Activated CD4-positive, alpha-beta T cell treated with anti-CD3 and anti-CD28 coated beads, Interleukin-2, Interleukin-6, amounts not matched to agents 100 ng/mL and 50 ng/mL, durations not matched to agents 16 hours and 8 hours (primary cell): ENCODE data around the gene TRIM43B.
"Not testable (repeated sequence)": the region's sequence is repeated elsewhere in the genome, so short reads cannot be mapped to it uniquely, and the experiment has no call there.

Experiments
- DNase-seq: peaks from one replicate; pipeline ENCODE4 v3.0.0-alpha.2; 2020

Gene TRIM43B

DNA sequence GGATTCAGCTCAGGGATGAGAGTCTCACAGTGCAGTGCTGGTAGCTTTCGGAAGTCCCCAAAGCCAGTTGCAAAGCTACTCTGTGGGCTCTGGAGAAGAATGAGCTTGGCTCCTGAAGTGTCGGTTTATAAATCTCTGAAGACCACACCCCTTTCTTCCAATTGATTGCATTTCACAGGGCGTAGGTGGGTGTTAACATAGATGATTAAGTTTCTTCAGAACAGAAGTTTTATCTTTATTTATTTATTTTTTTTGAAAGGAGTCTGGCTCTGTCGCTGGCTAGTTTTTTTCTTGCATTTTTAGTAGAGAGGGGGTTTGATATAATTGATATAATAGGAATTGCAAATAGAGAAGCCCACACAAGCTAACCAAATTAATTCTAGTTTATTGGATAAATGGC lies at the start of gene TRIM43B:
Gene TRIM43B, minus strand, starts transcription at position 101 of the 400 bp plus-strand sequence. CDS start 2,040 bp downstream, outside the sequence.
- DNase-seq = not testable (repeated sequence)

DNA sequence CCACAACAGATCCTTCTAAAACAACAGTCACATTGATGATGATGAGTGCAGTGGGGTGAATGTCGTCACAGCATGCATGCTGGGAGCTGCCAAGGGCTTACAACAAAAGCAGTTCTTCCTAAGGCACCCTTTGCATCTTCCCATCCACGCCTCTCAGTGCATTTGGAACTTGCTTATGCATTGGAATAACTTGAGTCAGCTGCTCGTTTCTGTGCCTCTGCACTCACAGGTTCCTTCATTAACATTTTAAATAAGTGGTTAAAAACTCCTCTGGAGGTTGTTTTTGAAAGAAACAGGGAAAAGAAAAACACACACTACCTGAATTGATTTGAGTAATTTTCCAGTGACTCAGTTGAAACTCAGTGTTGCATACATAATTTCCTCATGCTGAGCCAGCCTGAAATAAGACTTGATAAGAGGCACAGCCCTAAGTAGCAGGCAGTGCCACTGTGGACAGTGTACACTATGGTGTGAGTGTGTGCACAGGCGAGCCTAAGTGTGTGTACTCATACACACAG lies 46.8 kb upstream of the TRIM43B start:
- peak; percentile 20 for DNase-seq

GRCh38 chr2:95530734-95531133 lies 46.2 kb upstream of the TRIM43B start:
- DNase-seq = peak; percentile 82

DNA sequence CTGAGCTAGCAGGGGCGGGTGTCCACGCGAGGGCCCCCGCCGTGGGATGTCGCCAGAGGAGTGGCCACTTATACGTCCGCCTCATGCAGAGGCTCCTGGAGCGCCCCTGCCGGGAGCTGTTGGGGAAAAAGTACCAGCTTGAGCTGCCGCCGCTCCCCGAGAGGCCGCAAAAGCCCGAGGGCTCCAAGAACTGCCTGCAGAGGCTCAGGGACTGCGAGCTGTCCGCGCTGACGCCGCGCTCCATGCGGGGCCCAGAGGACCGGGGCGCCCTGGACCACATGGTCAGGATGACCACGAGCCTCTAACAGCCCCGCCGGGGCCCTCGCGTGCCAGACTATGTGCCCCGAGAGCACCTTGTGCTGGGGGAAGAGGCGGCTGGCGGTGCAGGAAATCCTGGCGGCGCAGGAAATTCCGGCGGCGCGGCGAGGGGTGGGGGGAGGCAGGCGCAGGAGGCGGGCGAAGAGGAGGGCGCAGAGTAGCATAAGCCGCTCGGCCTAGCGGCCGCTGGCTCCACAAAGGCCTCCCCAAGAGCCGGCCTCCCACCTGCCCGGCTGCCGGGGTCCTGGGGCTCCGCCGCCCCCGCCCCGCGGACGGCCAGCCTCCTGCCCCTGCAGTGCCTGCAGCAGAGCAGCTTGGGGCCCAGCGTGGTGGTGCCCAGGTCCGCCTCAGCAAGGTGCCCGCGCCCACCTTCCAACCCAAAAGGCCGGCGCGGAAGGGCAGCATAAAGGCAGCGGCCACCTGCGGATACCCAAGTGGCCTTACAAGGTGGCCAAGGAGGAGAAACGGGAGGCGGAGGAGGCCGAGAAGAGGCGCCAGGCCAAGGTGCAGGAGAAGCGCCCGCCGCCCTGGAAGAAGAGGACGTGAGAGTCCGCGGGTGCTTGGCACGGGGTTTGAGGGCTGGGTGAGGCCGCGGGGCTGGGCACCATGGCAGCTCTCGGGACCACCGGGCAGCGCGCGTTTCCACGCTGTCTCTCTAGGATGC lies 42.1 kb upstream of the TRIM43B start:
- peak; percentile 77 for DNase-seq

GRCh38 chr2:95525294-95526035 lies 40.9 kb upstream of the TRIM43B start:
- DNase-seq = no peak

DNA sequence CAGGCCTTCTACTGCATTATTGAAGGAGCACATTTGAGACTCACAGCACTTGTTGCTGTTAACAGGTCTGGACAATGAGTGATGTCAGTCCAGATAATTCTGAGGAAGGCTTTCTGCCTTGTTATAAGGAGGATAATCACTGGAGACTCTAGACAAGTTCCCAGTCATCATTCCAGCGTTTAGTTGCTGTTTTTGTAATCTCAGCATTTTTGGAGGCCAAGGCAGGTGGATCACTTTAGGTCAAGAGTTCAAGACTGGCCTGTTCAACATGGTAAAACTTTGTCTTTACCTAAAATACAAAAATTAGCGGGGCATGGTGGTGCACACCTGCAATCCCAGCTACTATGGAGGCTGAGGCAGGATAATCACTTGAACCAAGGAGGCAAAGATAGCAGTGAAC lies 39.6 kb upstream of the TRIM43B start:
- no peak for DNase-seq

GRCh38 chr2:95514718-95515117 lies 30.2 kb upstream of the TRIM43B start:
- DNase-seq = no peak

- not testable (repeated sequence) for DNase-seq
Measured at GRCh38 chr2:95514226-95514625, 29.7 kb upstream of the TRIM43B start.

DNA sequence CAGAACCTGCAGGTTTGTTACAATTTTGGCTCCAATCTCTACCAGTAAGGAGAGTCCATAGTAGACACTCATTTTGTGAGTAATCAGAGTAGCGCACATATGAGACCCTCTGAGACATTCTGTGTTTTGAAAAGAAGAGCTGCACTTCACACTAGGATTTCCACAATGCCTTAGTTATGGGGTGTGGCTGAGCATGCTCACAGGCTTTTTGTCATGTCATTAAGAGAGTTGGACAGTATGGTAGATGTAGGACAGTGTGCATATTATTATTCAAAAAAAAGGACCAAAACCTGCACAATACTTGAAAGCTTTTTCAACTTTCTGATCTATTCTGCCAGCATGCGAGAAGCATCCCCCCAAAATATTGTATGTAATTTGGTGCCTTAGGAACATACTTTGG lies 24.9 kb upstream of the TRIM43B start:
- DNase-seq = no peak

- DNase-seq = no peak
Measured at GRCh38 chr2:95505222-95505621, 20.7 kb upstream of the TRIM43B start.

GRCh38 chr2:95500854-95501253 lies 16.3 kb upstream of the TRIM43B start:
- DNase-seq = no peak

- DNase-seq = not testable (repeated sequence)
Measured at GRCh38 chr2:95492076-95492475, 7.5 kb upstream of the TRIM43B start.

DNA sequence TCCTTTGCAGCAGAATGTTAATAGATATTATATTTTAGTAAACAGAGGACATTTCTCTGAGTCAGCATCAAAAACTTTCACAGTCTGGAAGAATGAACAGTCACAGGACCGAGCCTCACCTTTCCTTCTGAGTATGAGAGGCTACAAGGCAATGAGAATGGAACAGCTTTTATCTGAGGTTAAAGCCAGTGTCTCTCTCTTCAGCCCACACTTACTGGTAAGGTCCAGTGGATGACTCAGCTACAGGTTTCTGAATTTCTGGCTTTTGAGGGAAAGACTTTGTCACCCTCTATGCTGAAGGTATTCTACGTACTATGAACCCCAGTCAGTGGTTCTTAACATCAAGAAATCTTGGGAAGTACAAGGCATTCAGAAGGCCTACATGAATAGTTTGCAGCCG lies 9.5 kb downstream of the TRIM43B start:
- not testable (repeated sequence) for DNase-seq

- DNase-seq = not testable (repeated sequence)
Measured at GRCh38 chr2:95467984-95468383, 16.6 kb downstream of the TRIM43B start.

- DNase-seq = not testable (repeated sequence)
Measured at GRCh38 chr2:95466572-95466971, 18.0 kb downstream of the TRIM43B start.

DNA sequence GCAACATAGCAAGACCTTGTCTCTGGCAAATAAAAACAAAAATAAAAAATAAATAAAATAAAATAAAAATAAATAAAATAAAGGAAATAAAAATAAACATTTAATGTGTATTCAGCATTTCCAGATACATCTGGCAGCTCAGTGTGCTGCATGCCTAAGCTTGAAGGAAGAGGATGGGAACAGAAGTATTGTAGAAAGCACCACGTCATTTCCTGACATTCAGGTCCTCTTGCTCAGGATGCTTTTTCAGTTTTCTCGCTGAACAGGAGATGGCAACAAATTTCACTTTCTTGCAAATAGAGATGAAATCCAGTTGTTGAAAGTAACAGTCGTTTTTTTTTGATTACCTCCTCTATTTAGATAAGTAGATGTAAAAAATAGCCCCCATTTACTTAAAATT lies 21.3 kb downstream of the TRIM43B start:
- DNase-seq = not testable (repeated sequence)

- not testable (repeated sequence) for DNase-seq
Measured at GRCh38 chr2:95445317-95445716, 39.2 kb downstream of the TRIM43B start.

DNA sequence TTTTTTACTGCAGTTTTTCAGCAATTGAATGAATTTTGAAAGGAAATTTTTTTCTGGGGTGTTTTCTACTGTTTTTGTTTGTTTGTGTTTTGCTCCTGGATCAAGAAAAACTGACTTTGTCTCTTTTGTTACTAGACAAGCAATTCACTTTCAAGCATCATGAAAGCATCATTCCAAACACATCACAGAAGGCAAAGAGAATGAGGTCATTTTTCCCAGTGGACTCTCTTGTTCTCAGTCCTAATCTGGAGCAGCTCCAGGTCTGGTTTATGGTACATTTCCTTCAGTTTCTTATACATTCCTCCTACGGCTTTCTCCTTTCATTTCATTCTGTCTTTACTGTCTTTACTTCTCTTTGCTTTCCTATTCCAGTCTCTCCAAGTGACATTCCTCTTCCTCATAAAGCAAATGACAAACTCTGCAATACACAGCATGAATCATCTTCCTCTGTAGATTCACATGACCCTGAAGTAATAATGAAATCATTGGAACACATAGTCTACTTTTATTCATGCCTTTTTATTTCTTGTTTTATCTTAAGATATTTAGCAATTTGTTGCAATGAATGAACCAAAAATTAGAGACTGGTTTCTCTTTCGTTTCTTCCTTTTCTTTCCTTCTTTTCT lies 42.0 kb downstream of the TRIM43B start:
- not testable (repeated sequence) for DNase-seq

GRCh38 chr2:95435872-95436209 lies 48.7 kb downstream of the TRIM43B start:
- DNase-seq = not testable (repeated sequence)

- not testable (repeated sequence) for DNase-seq
Measured at GRCh38 chr2:95435162-95435871, 49.2 kb downstream of the TRIM43B start.

GRCh38 chr2:95434507-95435076 lies 50.0 kb downstream of the TRIM43B start:
- DNase-seq = not testable (repeated sequence)

DNA sequence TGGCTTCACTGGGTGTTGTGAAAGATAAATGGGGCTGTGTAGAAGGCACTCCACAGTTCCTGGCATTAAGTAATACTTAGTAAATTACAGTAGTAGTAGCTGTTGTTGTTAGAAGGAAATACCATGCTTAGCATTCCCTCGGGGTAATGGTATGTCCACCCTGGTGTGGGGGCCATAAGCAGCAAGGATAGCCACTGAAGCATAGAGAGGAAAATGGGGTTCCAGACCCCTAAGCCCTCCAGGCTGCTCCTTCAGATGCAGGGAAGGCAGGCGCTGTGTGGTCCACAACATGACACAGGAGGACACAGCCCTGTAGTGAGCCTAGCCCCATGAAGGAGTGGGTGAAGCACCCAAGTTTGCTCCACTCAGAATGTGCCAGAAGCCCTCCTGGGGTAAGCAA lies 50.6 kb downstream of the TRIM43B start:
- not testable (repeated sequence) for DNase-seq
